Activated CD4-positive, alpha-beta memory T cell treated with anti-CD3 and anti-CD28 coated beads, Interleukin-2, amount 10 ng/mL, durations not matched to agents 7 days and 5 days (primary cell): ENCODE measurements around the gene GATA2. TPM values are rescaled to one million over a fixed set of nuclear protein-coding genes. Genes with fewer than 3 reads are reported as not detected.

Experiments
- CTCF ChIA-PET: fragments of 350-600 bp; sonication (Branson Sonifier 250); formaldehyde crosslinking; loops from one replicate; lab custom pipeline; 2021; ENCODE audit warnings: antibody characterized with exemption, inconsistent platforms; lab: Charles Lee
- POLR2A ChIA-PET: fragments of 350-600 bp; sonication (Branson Sonifier 250); formaldehyde crosslinking; loops from one replicate; lab custom pipeline; 2021; ENCODE audit warnings: antibody characterized with exemption; lab: Charles Lee
- DNase-seq: peaks from one replicate; pipeline ENCODE4 v3.0.0-alpha.2; 2020
- H3K27ac Mint-ChIP-seq: one replicate; pipeline ENCODE4 v1.8.0; 2021; ENCODE audit warnings: mild to moderate bottlenecking, mixed read lengths
- H3K27me3 Mint-ChIP-seq: one replicate; pipeline ENCODE4 v1.8.0; 2021; ENCODE audit warnings: mixed read lengths
- H3K36me3 Mint-ChIP-seq: one replicate; pipeline ENCODE4 v1.8.0; 2021; ENCODE audit warnings: low read depth, mixed read lengths
- H3K4me1 Mint-ChIP-seq: one replicate; pipeline ENCODE4 v1.8.0; 2021; ENCODE audit warnings: mixed read lengths
- H3K4me3 Mint-ChIP-seq: one replicate; pipeline ENCODE4 v1.8.0; 2021; ENCODE audit warnings: mild to moderate bottlenecking, mixed read lengths
- H3K9me3 Mint-ChIP-seq: one replicate; pipeline ENCODE4 v1.8.0; 2021; ENCODE audit warnings: mixed read lengths
- total RNA-seq, 2 experiments: library from RNA; stranded (reverse); gene quantifications; one replicate each; pipeline ENCODE4 v1.2.3, GENCODE V29; 2021

The GATA2 gene
- total RNA-seq, 2 experiments from 2014 or later, result 0.08 to 0.23 TPM

- no peak overlapping the region for H3K27ac Mint-ChIP-seq
- ChIA-PET POLR2A (interaction anchor here (1.0 to 1.9 kb wide), 2 partner anchors 8 to 13 kb away, joined by 3 to 5 read pairs; no protein-coding TSS in a partner anchor), CTCF (no interaction called here)
- no peak overlapping the region for H3K4me3 Mint-ChIP-seq
- no peaks in the 10 kb centered on the region for H3K36me3 Mint-ChIP-seq
- peaks cover 67% of the 10 kb centered on the region for H3K27me3 Mint-ChIP-seq
- DNase-seq, result no peak
- no peaks in the 10 kb centered on the region for H3K9me3 Mint-ChIP-seq
- peaks cover 18% of the 10 kb centered on the region for H3K4me1 Mint-ChIP-seq
Observed at GRCh38 chr3:128483657-128484403, 9.2 kb downstream of the GATA2 start.

- Mint-ChIP-seq H3K27ac (no peak overlapping the region), H3K4me1 (peaks cover 15% of the 10 kb centered on the region), H3K27me3 (peaks cover 70% of the 10 kb centered on the region), H3K4me3 (no peak overlapping the region), H3K9me3 (no peaks in the 10 kb centered on the region), H3K36me3 (no peaks in the 10 kb centered on the region)
- ChIA-PET POLR2A (no interaction called here), CTCF (no interaction called here)
- no peak for DNase-seq
Observed at GRCh38 chr3:128482666-128483656, 10.0 kb downstream of the GATA2 start.

DNA sequence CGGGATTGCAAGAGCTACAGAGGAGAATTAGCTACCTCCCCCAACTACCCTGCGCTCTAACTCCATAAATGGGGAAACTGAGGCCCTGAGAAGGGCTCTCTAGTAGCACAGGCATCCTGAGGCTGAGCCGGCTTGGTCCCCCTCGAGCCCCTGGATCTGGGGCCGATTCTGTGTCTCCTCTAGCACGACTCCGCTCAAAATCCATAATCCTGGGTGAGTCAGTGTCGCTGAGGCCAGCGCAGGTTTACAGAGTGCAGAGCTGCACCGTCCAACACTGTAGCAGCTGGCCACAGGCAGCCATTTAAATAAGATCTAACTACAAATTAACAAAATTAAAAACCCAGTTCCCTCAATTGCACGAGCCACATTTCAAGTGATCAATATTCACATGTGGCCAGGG lies 10.8 kb downstream of the GATA2 start:
- H3K4me3 Mint-ChIP-seq, result no peak overlapping the region
- no peak for DNase-seq
- peaks cover 12% of the 10 kb centered on the region for H3K4me1 Mint-ChIP-seq
- ChIA-PET POLR2A (no interaction called here), CTCF (no interaction called here)
- H3K27ac Mint-ChIP-seq, result no peak overlapping the region
- no peaks in the 10 kb centered on the region for H3K9me3 Mint-ChIP-seq
- H3K27me3 Mint-ChIP-seq, result peaks cover 70% of the 10 kb centered on the region
- no peaks in the 10 kb centered on the region for H3K36me3 Mint-ChIP-seq

- Mint-ChIP-seq H3K9me3 (no peaks in the 10 kb centered on the region), H3K27me3 (peaks cover 64% of the 10 kb centered on the region), H3K27ac (no peak overlapping the region), H3K36me3 (no peaks in the 10 kb centered on the region), H3K4me1 (peaks cover 10% of the 10 kb centered on the region), H3K4me3 (no peak overlapping the region)
- DNase-seq, result no peak
- ChIA-PET POLR2A (no interaction called here), CTCF (no interaction called here)
Observed at GRCh38 chr3:128481438-128481942, 11.5 kb downstream of the GATA2 start.

- Mint-ChIP-seq H3K4me3 (no peak overlapping the region), H3K36me3 (no peaks in the 10 kb centered on the region), H3K27me3 (peaks cover 60% of the 10 kb centered on the region), H3K9me3 (no peaks in the 10 kb centered on the region), H3K27ac (no peak overlapping the region), H3K4me1 (peaks cover 6% of the 10 kb centered on the region)
- DNase-seq, result no peak
- ChIA-PET CTCF (no interaction called here), POLR2A (no interaction called here)
Observed at GRCh38 chr3:128480717-128481437, 12.1 kb downstream of the GATA2 start.

- POLR2A ChIA-PET, result no interaction called here
- Mint-ChIP-seq H3K36me3 (no peaks in the 10 kb centered on the region), H3K4me1 (peaks cover 6% of the 10 kb centered on the region), H3K27me3 (peaks cover 54% of the 10 kb centered on the region), H3K27ac (no peak overlapping the region), H3K9me3 (no peaks in the 10 kb centered on the region), H3K4me3 (no peak overlapping the region)
- no peak for DNase-seq
- CTCF ChIA-PET, result no interaction called here
Observed at GRCh38 chr3:128480278-128480677, 12.7 kb downstream of the GATA2 start.

DNA sequence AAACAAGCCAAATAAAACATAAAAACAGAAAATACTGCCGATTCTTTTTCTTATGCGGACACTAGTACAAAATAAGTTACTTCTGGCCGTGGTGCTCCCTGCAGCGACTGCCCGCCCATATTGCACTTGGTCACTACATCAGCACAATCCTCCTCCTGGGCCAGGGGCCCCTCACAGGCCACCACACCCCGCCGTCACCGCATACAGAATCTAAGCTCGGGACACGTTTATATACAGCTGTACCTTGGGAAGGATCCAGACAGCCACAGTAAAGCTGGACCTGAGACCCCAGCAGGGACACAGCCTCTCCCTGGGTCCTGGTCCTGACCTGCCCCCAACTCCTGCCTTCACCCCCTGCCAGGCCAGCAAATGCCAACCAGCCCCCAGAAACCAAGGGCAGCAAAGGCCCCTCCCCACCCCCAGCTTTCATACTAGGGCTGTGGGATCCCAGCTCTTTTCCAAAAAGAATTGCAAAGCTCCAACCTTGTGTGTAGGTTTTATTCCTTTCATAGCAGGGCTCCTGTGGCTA lies 13.4 kb downstream of the GATA2 start:
- H3K4me1 Mint-ChIP-seq, result peaks cover 6% of the 10 kb centered on the region
- H3K9me3 Mint-ChIP-seq, result no peaks in the 10 kb centered on the region
- ChIA-PET CTCF (no interaction called here), POLR2A (no interaction called here)
- H3K27ac Mint-ChIP-seq, result no peak overlapping the region
- no peak for DNase-seq
- H3K27me3 Mint-ChIP-seq, result peaks cover 52% of the 10 kb centered on the region
- no peak overlapping the region for H3K4me3 Mint-ChIP-seq
- H3K36me3 Mint-ChIP-seq, result no peaks in the 10 kb centered on the region

GRCh38 chr3:128478576-128479506 lies 14.2 kb downstream of the GATA2 start:
- no peak overlapping the region for H3K27ac Mint-ChIP-seq
- POLR2A ChIA-PET, result no interaction called here
- CTCF ChIA-PET, result no interaction called here
- DNase-seq, result no peak
- no peaks in the 10 kb centered on the region for H3K9me3 Mint-ChIP-seq
- no peaks in the 10 kb centered on the region for H3K36me3 Mint-ChIP-seq
- H3K27me3 Mint-ChIP-seq, result peaks cover 48% of the 10 kb centered on the region
- H3K4me3 Mint-ChIP-seq, result no peak overlapping the region
- H3K4me1 Mint-ChIP-seq, result peaks cover 5% of the 10 kb centered on the region

GRCh38 chr3:128476659-128477058 lies 16.3 kb downstream of the GATA2 start:
- no peaks in the 10 kb centered on the region for H3K36me3 Mint-ChIP-seq
- no peaks in the 10 kb centered on the region for H3K9me3 Mint-ChIP-seq
- H3K27me3 Mint-ChIP-seq, result peaks cover 37% of the 10 kb centered on the region
- no peak for DNase-seq
- no peak overlapping the region for H3K4me3 Mint-ChIP-seq
- H3K4me1 Mint-ChIP-seq, result no peaks in the 10 kb centered on the region
- no peak overlapping the region for H3K27ac Mint-ChIP-seq
- CTCF ChIA-PET, result no interaction called here
- POLR2A ChIA-PET, result interaction anchor here (1.9 kb wide), 1 partner anchor 8 kb away, joined by 5 read pairs; no protein-coding TSS in a partner anchor

GRCh38 chr3:128475355-128475754 lies 17.6 kb downstream of the GATA2 start:
- Mint-ChIP-seq H3K4me3 (no peak overlapping the region), H3K4me1 (no peaks in the 10 kb centered on the region), H3K36me3 (no peaks in the 10 kb centered on the region), H3K27me3 (peaks cover 37% of the 10 kb centered on the region), H3K27ac (no peak overlapping the region), H3K9me3 (no peaks in the 10 kb centered on the region)
- no peak for DNase-seq
- ChIA-PET POLR2A (interaction anchor here (1.9 kb wide), 1 partner anchor 9 kb away, joined by 5 read pairs; no protein-coding TSS in a partner anchor), CTCF (no interaction called here)

GRCh38 chr3:128473737-128474136 lies 19.3 kb downstream of the GATA2 start:
- ChIA-PET CTCF (no interaction called here), POLR2A (no interaction called here)
- DNase-seq, result no peak
- Mint-ChIP-seq H3K4me1 (peaks cover 2% of the 10 kb centered on the region), H3K4me3 (no peak overlapping the region), H3K27me3 (peaks cover 33% of the 10 kb centered on the region), H3K36me3 (no peaks in the 10 kb centered on the region), H3K9me3 (no peaks in the 10 kb centered on the region), H3K27ac (no peak overlapping the region)

- no peak overlapping the region for H3K4me3 Mint-ChIP-seq
- H3K27me3 Mint-ChIP-seq, result peaks cover 27% of the 10 kb centered on the region
- POLR2A ChIA-PET, result no interaction called here
- no peaks in the 10 kb centered on the region for H3K36me3 Mint-ChIP-seq
- CTCF ChIA-PET, result no interaction called here
- DNase-seq, result no peak
- no peaks in the 10 kb centered on the region for H3K9me3 Mint-ChIP-seq
- peaks cover 2% of the 10 kb centered on the region for H3K4me1 Mint-ChIP-seq
- no peak overlapping the region for H3K27ac Mint-ChIP-seq
Observed at GRCh38 chr3:128473180-128473519, 19.9 kb downstream of the GATA2 start.
